GM20000 (cell line): ENCODE measurements around the gene TAPBPL.
"Not testable (repeated sequence)": the region's sequence is repeated elsewhere in the genome, so short reads cannot be mapped to it uniquely, and the experiment has no call there.

Experiments
- DNase-seq: peaks from one replicate; pipeline ENCODE4 v3.0.0; 2012; ENCODE audit warnings: low spot score
- CTCF ChIP-seq: IDR thresholded peaks from 2 replicates; pipeline ENCODE4 v1.5.1; 2012; ENCODE audit warnings: mild to moderate bottlenecking, control low read depth; ENCODE audit errors: extremely low read depth, missing control alignments

Gene TAPBPL

DNA sequence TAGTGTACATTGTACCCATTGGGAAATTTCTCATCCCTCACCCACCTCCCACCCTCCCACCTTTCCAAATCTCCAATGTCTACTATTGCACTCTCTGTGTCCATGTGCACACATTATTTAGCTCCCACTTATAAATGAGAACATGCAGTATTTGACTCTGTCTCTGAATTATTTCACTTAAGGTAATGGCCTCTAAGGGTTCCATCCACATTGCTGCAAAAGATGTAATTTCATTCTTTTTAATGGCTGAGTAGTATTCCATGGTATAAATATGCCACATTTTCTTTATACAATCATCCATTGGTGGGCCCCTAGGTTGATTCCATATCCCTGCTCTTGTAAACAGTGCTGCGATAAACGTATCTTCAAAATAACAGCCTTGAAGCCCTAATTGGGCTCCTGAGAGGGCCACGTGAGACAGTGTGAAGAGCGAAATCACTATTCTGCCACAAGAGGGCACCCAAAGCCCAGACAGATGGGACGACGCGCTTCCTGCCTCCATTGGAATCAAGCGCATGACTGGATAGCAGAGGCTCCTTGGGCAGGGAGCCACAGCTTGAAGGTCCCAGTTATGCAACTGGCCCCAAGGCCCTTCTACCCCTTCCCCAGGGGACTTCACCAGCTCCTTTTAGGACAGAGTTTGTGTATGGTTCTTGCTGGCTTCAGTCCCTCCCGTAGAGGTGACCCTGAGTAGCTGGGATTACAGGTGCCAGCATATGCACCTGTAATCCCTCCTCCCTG lies 28.4 kb upstream of the TAPBPL start:
- peak; percentile 79 for DNase-seq
- peak; percentile 66 for TF ChIP-seq CTCF

DNA sequence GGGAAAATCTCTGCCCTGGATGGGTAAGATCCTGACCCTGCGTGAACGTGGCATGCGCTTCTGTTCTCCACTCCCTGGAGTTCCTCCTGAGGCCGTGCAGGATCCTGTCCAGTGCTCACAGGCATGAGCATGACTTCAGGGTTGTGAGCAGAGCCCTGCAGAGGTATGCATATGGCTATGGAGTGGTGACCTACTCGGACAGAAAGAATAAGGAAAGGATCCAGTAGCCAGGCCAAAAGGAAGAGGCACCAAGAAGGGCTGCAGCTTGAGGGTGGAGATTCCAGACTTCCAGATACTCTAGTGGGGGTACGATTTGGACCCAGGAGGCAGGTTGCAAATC lies 27.9 kb upstream of the TAPBPL start:
- no peak for TF ChIP-seq CTCF

DNA sequence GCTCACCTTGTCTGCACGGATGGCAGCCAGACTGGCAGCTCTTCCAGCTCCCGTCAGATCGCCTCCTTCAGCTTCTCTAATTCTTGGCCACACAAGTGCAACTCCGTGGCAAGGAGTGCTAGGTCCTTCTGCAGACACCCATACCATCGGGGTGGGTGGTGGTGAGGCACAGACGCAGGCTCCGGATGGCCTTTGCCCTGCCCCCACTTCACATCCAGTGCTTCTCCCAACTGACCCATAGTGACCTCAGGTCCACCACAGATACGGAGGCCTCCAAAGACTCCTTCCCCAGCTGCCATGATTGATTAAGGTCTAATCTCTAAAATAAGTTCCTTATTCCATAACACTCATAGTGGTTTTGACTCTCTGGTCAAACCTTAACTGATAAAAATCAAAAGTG lies 27.0 kb upstream of the TAPBPL start:
- DNase-seq: no peak
- TF ChIP-seq CTCF: no peak

More for the DNA sequence above, 27.9 kb upstream of the TAPBPL start:
- DNase-seq: no peak

- peak; percentile 30 for DNase-seq
- no peak for TF ChIP-seq CTCF
Observed at GRCh38 chr12:6425590-6426531, 26.0 kb upstream of the TAPBPL start.

DNA sequence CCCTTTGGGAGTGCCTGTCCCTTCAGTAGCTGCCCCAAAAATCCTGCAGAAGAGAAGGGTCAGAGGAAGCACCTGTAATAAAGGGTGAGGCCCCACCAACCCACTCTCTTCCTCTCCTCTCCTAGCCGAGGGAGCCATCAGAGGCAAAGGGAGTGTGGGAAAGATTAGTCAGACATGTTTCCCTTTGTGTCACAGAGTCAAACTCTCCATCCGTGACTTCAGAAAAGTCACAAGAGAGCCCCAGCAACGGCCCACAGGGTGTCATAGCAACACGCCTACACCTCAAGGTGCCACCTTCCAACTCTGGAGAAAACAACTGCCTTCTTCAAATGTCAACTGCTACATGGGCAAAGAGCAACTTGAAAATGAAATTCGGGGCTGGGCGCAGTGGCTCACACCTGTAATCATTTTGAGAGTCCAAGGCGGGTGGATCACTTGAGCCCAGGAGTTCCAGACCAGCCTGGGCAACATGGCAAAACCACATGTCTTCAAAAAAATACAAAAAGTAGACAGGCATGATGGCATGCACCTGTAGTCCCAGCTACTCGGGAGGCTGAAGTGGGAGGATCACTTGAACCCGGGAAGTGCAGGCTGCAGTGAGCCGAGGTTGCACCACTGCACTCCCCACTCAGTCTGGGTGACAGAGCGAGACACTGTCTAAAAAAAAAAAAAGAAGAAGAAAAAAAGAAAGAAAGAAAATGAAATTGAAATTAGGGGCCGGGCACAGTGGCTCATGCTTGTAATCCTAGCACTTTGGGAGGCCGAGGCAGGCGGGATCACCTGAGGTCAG lies 24.8 kb upstream of the TAPBPL start:
- DNase-seq: peak; percentile 74
- TF ChIP-seq CTCF: no peak

DNA sequence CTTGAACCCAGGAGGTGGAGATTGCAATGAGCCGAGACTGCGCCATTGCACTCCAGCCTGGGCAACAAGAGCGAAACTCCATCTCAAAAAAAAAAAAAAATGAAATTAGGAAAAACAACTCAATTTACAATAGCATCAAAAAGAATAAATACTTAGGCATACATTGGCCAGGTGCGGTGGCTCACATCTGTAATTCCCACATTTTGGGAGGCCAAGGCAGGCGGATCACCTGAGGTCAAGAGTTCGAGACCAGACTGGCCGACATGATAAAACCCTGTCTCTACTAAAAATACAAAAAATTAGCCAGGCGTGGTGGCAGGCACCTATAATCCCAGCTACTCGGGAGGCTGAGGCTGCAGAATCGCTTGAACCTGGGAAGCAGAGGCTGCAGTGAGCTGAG lies 24.0 kb upstream of the TAPBPL start:
- DNase-seq: not testable (repeated sequence)

DNA sequence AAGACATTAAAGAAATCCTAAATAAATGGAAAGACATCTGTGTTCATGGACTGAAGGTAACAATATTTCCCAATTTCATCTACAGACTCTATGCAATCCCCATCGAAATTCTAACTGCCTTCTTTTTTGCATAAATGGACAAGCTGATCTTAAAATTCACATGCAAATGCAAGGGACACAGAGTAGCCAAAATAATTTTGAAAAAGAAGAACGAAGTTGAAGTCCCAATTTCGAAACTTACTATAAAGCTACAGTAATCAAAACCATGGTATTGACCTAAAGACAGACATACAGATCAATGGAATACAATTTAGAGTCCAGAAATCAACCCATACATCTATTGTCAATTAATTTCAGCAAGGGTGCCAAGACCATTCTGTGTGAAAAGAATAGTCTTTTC lies 23.5 kb upstream of the TAPBPL start:
- no peak for DNase-seq
- TF ChIP-seq CTCF: no peak
